Esophagus squamous epithelium (tissue), 4 donors: Measurements from ENCODE around the gene ELF4.

Source experiments
- POLR2A ChIP-seq, 4 donors: fragments of 450-650 bp; IDR thresholded peaks; one replicate each; pipeline ENCODE4 v1.6.1; 2017; ENCODE audit warnings: antibody characterized with exemption in 4 of 4, mild to moderate bottlenecking in 4 of 4, moderate library complexity in 3 of 4
- TF ChIP-seq, protein P1 (sequence below), 6 experiments: fragments of 450-650 bp in 4 of 6; fragments of 200-600 bp in 2 of 6; sonication (generic) in 2 of 6; IDR thresholded peaks; one replicate each; pipeline ENCODE4 v1.5.1; 2016 to 2019; ENCODE audit warnings: antibody characterized with exemption in 6 of 6, mild to moderate bottlenecking in 4 of 6, moderate library complexity in 4 of 6

DNA sequence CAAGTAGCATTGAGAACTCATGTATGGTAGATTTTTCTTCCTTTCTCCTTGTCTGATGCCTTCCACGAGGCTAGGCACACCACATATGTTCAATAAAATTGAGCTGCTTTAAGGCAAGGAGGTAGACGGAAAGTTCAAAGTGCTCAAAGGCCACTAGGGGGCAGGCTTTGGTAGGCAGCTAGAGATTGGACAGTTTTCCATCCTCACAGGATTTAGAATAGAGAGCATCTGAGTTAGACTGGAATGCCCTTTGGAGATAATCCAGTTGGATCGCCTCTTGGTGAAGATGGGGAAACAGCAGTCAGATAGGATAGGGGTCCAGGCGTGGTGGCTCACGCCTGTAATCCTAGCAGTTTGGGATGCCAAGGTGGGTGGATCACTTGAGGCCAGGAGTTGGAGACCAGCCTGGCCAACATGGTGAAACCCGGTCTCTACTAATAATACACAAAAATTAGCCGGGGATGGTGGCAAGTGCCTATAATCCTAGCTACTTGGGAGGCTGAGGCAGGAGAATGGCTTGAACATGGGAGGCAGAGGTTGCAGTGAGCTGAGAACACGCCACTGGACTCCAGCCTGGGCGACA lies 30.4 kb downstream of the ELF4 start:
- TF ChIP-seq, protein P1, sequence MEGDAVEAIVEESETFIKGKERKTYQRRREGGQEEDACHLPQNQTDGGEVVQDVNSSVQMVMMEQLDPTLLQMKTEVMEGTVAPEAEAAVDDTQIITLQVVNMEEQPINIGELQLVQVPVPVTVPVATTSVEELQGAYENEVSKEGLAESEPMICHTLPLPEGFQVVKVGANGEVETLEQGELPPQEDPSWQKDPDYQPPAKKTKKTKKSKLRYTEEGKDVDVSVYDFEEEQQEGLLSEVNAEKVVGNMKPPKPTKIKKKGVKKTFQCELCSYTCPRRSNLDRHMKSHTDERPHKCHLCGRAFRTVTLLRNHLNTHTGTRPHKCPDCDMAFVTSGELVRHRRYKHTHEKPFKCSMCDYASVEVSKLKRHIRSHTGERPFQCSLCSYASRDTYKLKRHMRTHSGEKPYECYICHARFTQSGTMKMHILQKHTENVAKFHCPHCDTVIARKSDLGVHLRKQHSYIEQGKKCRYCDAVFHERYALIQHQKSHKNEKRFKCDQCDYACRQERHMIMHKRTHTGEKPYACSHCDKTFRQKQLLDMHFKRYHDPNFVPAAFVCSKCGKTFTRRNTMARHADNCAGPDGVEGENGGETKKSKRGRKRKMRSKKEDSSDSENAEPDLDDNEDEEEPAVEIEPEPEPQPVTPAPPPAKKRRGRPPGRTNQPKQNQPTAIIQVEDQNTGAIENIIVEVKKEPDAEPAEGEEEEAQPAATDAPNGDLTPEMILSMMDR (IDR thresholded peaks at IDR 0.05), result peak; percentile 53 to 70 (median 66)
- no peak for TF ChIP-seq POLR2A (IDR thresholded peaks at IDR 0.05)
